Parathyroid adenoma (tissue), 2 donors: ENCODE measurements around the gene ANK3.

ENCODE experiments used
- H2AFZ ChIP-seq: fragments of 300-600 bp; sonication (generic); one replicate; pipeline ENCODE4 v1.7.0; 2017; ENCODE audit warnings: antibody characterized with exemption, mild to moderate bottlenecking
- H3K27ac ChIP-seq: fragments of 300-600 bp; sonication (generic); one replicate; pipeline ENCODE4 v1.7.0; 2017
- H3K27me3 ChIP-seq: fragments of 300-600 bp; sonication (generic); one replicate; pipeline ENCODE4 v1.7.0; 2017; ENCODE audit warnings: low read length; ENCODE audit not compliant: control insufficient read depth, insufficient read depth
- H3K36me3 ChIP-seq: fragments of 300-600 bp; sonication (generic); one replicate; pipeline ENCODE4 v1.7.0; 2017; ENCODE audit warnings: low read length; ENCODE audit not compliant: control insufficient read depth, insufficient read depth
- H3K4me1 ChIP-seq: fragments of 300-600 bp; sonication (generic); one replicate; pipeline ENCODE4 v1.7.0; 2017; ENCODE audit warnings: control low read depth
- H3K4me2 ChIP-seq: fragments of 300-600 bp; sonication (generic); one replicate; pipeline ENCODE4 v1.7.0; 2017; ENCODE audit warnings: low read length
- H3K4me3 ChIP-seq: fragments of 300-600 bp; sonication (generic); one replicate; pipeline ENCODE4 v1.7.0; 2017; ENCODE audit warnings: low read depth, low read length
- H3K79me2 ChIP-seq: fragments of 300-600 bp; sonication (generic); one replicate; pipeline ENCODE4 v1.7.0; 2017; ENCODE audit warnings: control low read depth
- H3K9ac ChIP-seq: fragments of 300-600 bp; sonication (generic); one replicate; pipeline ENCODE4 v1.7.0; 2017; ENCODE audit warnings: mild to moderate bottlenecking
- H3K9me3 ChIP-seq: fragments of 300-600 bp; sonication (generic); one replicate; pipeline ENCODE4 v1.7.0; 2017; ENCODE audit warnings: low read length; ENCODE audit not compliant: control insufficient read depth
- TF ChIP-seq, protein P1 (sequence below): fragments of 300-600 bp; sonication (generic); IDR thresholded peaks from one replicate; pipeline ENCODE4 v1.7.0; 2017; ENCODE audit warnings: antibody characterized with exemption, mild to moderate bottlenecking
- donor health status: primary hyperparathyroidism.

ANK3 gene

DNA sequence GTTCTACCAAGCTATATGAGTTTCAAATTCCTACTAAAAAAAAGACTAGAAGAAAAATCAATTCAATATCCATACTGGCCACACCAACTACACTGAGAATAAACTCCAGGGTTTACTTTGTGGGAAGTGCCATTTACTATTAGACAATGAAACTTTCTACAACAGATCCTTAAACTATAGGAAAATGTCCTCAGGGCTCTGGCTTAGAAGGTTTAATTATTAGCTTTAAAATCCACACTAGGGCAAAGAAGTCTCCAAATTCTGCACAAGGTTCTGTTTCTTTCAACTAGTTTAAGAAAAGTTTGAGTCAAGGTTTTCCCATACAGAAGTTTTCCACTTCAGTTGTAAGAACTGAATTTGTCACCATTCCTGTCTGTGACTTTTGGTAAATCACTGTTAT lies 251.6 kb downstream of the ANK3 start:
- TF ChIP-seq, protein P1, sequence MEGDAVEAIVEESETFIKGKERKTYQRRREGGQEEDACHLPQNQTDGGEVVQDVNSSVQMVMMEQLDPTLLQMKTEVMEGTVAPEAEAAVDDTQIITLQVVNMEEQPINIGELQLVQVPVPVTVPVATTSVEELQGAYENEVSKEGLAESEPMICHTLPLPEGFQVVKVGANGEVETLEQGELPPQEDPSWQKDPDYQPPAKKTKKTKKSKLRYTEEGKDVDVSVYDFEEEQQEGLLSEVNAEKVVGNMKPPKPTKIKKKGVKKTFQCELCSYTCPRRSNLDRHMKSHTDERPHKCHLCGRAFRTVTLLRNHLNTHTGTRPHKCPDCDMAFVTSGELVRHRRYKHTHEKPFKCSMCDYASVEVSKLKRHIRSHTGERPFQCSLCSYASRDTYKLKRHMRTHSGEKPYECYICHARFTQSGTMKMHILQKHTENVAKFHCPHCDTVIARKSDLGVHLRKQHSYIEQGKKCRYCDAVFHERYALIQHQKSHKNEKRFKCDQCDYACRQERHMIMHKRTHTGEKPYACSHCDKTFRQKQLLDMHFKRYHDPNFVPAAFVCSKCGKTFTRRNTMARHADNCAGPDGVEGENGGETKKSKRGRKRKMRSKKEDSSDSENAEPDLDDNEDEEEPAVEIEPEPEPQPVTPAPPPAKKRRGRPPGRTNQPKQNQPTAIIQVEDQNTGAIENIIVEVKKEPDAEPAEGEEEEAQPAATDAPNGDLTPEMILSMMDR = no peak
- peak overlapping the region; percentile 95 for H3K27ac ChIP-seq
- H3K27me3 ChIP-seq = no peaks in the 10 kb centered on the region
- H3K4me3 ChIP-seq = peak overlapping the region; percentile 90
- H3K36me3 ChIP-seq = peaks cover 5% of the 10 kb centered on the region
- no peaks in the 10 kb centered on the region for H3K9me3 ChIP-seq
- H3K79me2 ChIP-seq = peaks cover 42% of the 10 kb centered on the region
- peak overlapping the region; percentile 74 for H3K4me2 ChIP-seq
- H3K9ac ChIP-seq = peak overlapping the region; percentile 40
- no peak overlapping the region for H2AFZ ChIP-seq
- peaks cover 38% of the 10 kb centered on the region for H3K4me1 ChIP-seq

DNA sequence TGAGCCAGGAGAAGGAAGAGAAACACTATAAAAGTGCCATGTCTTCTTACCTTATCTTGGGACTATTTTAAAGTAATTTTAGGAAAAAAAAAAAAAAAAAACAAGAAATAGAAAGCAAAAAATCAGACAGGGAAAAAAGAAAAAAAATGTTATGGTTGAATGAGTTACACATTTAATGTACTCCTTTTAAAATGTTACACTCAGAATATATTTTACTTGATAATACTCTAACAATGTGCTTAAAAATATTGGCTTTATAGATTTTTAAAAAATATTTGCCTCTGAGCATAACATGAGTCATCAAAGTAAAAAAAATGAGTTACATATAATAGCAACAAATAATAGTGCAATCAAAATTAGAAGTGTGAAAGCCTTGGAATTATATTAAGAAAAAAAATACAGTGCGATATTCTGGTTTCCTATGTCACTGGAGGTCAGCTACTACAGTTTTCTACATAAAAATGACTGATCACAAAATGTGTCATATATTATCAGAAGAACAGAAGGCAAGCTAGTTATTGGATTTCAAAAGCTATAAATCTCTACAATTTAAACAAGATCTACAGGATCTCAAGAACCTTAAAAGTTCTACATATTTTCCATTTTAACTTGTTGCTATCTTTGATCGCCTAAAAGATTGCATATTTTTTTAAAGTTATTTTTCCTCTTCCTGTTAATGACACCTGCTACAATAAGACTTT lies 252.2 kb downstream of the ANK3 start:
- Histone ChIP-seq H3K79me2 (peaks cover 47% of the 10 kb centered on the region), H3K27ac (peak overlapping the region; percentile 95), H3K4me2 (peak overlapping the region; percentile 74), H3K4me3 (peak overlapping the region; percentile 90), H3K36me3 (peaks cover 5% of the 10 kb centered on the region), H3K9ac (peak overlapping the region; percentile 40), H3K9me3 (no peaks in the 10 kb centered on the region), H3K27me3 (no peaks in the 10 kb centered on the region), H3K4me1 (peaks cover 39% of the 10 kb centered on the region), H2AFZ (no peak overlapping the region)
- TF ChIP-seq, protein P1 = no peak

DNA sequence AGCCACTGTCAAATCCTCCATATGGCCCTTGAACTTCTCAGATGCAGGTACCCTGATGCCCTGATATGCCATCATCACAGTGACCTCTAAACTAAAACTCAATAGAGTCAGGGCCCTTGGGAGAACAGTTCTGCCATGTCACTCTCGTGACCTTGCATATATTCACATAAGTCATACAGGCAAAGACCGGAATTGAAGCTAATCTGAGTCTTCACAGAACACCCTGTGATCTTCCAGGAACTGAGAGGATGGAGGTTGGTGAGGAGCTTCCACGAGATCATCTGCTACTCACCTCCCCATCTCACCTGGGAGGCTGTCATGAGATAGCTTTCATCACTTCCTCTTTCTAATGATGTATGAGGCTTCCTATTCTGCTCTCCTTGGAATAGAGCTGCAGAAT lies 254.7 kb downstream of the ANK3 start:
- Histone ChIP-seq H3K36me3 (peaks cover 5% of the 10 kb centered on the region), H3K4me2 (no peak overlapping the region), H3K27ac (peak overlapping the region; percentile 95), H3K79me2 (peaks cover 59% of the 10 kb centered on the region), H3K9me3 (no peaks in the 10 kb centered on the region), H3K4me1 (peaks cover 43% of the 10 kb centered on the region), H3K27me3 (no peaks in the 10 kb centered on the region), H3K9ac (no peak overlapping the region), H3K4me3 (no peak overlapping the region), H2AFZ (no peak overlapping the region)
- TF ChIP-seq, protein P1 = no peak

DNA sequence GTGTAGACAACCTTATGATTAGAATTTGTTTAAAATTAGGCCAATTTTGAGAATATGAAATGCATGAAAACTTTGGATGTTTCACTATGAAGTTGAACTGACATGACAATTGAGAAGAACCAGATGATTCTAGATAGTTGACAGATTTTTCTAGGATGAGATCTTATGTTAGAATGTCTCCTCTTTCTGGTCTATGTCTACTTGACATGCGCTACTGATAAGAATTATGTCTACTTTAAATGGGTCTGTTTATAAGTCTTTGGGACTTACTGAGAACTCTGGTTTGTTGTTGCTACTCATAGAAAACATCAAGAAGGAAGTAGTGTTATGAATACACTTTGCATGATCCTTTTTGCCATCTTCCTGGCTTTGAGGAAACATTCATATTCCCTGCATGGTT lies 255.1 kb downstream of the ANK3 start:
- H3K27ac ChIP-seq = peak overlapping the region; percentile 95
- no peak overlapping the region for H3K9ac ChIP-seq
- H3K4me3 ChIP-seq = no peak overlapping the region
- H3K4me2 ChIP-seq = no peak overlapping the region
- H2AFZ ChIP-seq = no peak overlapping the region
- no peaks in the 10 kb centered on the region for H3K27me3 ChIP-seq
- peaks cover 48% of the 10 kb centered on the region for H3K4me1 ChIP-seq
- H3K36me3 ChIP-seq = peaks cover 5% of the 10 kb centered on the region
- peaks cover 58% of the 10 kb centered on the region for H3K79me2 ChIP-seq
- no peaks in the 10 kb centered on the region for H3K9me3 ChIP-seq
- TF ChIP-seq, protein P1 = no peak

DNA sequence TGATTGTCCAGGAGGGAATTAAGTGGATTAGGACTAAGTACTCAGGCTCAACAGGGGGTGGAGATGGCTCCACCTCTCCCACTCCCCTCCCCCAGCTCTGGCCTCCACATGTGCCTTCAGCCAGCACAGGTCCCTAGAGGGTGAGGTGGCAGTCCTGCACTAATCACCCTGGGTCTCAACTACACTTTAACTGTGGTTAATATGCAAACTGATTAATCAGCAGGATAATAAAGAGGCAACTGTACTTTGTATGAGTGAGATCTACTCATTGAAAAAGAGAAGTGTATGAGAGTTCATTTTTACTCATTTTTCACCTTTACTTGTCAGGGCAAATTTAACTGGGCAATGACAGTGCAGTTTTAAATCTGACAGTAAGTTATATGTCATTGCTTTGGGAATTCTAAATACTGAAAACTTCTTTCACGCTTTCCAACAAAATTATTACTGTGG lies 259.5 kb downstream of the ANK3 start:
- Histone ChIP-seq H3K27ac (peak overlapping the region; percentile 95), H3K4me3 (no peak overlapping the region), H3K36me3 (no peaks in the 10 kb centered on the region), H3K9me3 (no peaks in the 10 kb centered on the region), H3K4me2 (no peak overlapping the region), H3K27me3 (no peaks in the 10 kb centered on the region), H3K4me1 (peaks cover 66% of the 10 kb centered on the region), H2AFZ (no peak overlapping the region), H3K9ac (no peak overlapping the region), H3K79me2 (peaks cover 39% of the 10 kb centered on the region)
- TF ChIP-seq, protein P1 = no peak
